Muscle layer of duodenum (tissue), 2 donors: Measurements from ENCODE around the gene CFAP410.
"Not testable (repeated sequence)": the region's sequence is repeated elsewhere in the genome, so short reads cannot be mapped to it uniquely, and the experiment has no call there.

Source experiments
- H3K27ac ChIP-seq: one replicate; pipeline ENCODE4 v1.7.0; 2013; ENCODE audit warnings: mild to moderate bottlenecking, low read length
- H3K27me3 ChIP-seq: one replicate; pipeline ENCODE4 v1.7.0; 2013; ENCODE audit warnings: low read depth, mild to moderate bottlenecking, control low read depth, low read length
- H3K36me3 ChIP-seq, 2 donors: one replicate each; pipeline ENCODE4 v1.7.0; 2013; ENCODE audit warnings: low read length in 2 of 2, control low read depth in 1 of 2, mild to moderate bottlenecking in 1 of 2; ENCODE audit not compliant: insufficient read depth in 2 of 2, control insufficient read depth in 1 of 2
- H3K4me1 ChIP-seq, 2 donors: one replicate each; pipeline ENCODE4 v1.7.0; 2013; ENCODE audit warnings: low read length in 2 of 2, mild to moderate bottlenecking in 2 of 2, control low read depth in 1 of 2, moderate library complexity in 1 of 2; ENCODE audit not compliant: insufficient read depth in 2 of 2, control insufficient read depth in 1 of 2
- H3K4me3 ChIP-seq, 2 donors: one replicate each; pipeline ENCODE4 v1.7.0; 2013; ENCODE audit warnings: low read length in 2 of 2, low read depth in 1 of 2, mild to moderate bottlenecking in 1 of 2
- H3K9me3 ChIP-seq, 2 donors: one replicate each; pipeline ENCODE4 v1.7.0; 2013; ENCODE audit warnings: low read length in 2 of 2, control low read depth in 1 of 2, mild to moderate bottlenecking in 1 of 2; ENCODE audit not compliant: control insufficient read depth in 1 of 2
- donor health status: healthy.

Gene CFAP410

DNA sequence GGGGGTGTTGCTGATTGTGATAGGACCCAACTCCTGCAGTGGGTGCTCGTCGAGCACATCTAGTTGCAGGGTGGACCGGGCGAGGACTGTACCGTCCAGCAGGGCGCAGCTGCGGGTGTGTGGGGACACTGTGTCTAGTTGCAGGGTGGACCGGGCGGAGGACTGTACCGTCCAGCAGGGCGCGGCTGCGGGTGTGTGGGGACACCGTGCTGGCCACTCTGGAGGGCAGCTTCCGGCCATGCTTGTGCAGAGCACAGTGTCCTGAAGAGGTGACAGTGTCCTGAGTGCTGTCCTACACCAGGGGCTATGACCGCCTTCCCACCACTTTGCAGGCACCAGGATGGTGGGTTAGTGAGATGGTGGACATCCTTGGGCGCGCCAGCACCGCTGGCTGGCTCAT lies 9.7 kb upstream of the CFAP410 start:
- H3K27me3 ChIP-seq = no peaks in the 10 kb centered on the region

GRCh38 chr21:44347911-44348451 lies 8.8 kb upstream of the CFAP410 start:
- Histone ChIP-seq H3K27me3 (no peaks in the 10 kb centered on the region), H3K9me3 (no peaks in the 10 kb centered on the region), H3K36me3 (no peaks in the 10 kb centered on the region), H3K27ac (no peak overlapping the region), H3K4me1 (peaks cover 0 to 9% of the 10 kb centered on the region in 2 donors), H3K4me3 (no peak overlapping the region)

More for the DNA sequence above, 9.7 kb upstream of the CFAP410 start:
- Histone ChIP-seq H3K4me3 (no peak overlapping the region), H3K9me3 (no peaks in the 10 kb centered on the region), H3K27ac (no peak overlapping the region), H3K36me3 (no peaks in the 10 kb centered on the region), H3K4me1 (peaks cover 0 to 13% of the 10 kb centered on the region in 2 donors)

DNA sequence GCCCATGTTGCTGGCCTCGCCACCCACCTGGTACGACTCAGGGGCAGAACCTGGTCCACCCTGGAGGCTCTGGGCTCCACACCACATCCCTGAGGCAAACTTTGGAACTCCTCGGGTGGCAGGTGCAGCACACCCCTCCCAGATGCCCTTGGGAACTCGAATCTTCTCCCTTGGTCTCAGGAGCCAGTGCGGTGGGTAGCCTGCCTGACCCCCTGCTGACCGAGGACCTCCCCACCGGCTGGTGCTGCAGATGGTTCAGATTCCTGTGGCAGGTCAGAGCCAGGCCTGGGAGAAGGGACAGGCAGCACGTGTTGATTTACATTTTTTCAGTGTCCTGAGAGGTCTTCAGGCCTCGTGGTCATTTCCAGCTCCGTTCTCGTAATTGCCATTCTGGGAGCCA lies 6.3 kb upstream of the CFAP410 start:
- no peak overlapping the region for H3K4me3 ChIP-seq
- no peaks in the 10 kb centered on the region for H3K4me1 ChIP-seq
- H3K36me3 ChIP-seq = no peaks in the 10 kb centered on the region
- no peaks in the 10 kb centered on the region for H3K27me3 ChIP-seq
- no peak overlapping the region for H3K27ac ChIP-seq
- H3K9me3 ChIP-seq = no peaks in the 10 kb centered on the region

DNA sequence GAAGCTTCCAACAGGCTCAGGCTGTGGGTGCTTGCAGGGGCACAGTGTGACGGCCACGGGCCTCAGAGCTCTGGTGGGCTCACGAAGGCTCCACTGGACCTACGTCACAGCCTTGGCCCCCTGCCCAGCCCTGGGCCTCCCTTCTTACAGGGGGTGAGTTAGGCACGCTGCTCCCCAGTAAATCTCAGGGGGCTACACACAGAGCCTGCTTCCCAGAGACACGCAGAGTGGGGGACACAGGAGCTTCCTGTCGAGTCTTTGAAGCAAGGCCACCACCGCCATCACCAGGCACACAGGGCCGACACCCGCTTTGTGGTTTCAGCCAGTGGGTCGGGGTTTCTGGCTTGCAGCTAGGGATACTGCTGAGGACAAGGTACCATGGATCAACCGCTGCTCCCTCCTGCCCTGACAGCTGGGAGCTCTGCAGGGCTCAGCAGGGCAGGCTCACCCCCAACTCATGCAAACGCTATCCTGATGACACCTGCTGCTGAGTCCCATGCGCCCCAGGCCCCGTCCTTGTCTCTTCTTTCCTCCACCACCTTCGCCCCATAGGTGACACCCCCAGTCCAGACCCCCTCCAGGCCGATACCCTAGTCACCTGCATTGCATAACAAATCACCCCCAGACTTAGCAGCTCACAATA lies 5.5 kb upstream of the CFAP410 start:
- H3K9me3 ChIP-seq = no peaks in the 10 kb centered on the region
- peaks cover 6 to 7% of the 10 kb centered on the region in 2 donors for H3K4me1 ChIP-seq
- H3K27me3 ChIP-seq = no peaks in the 10 kb centered on the region
- no peak overlapping the region for H3K4me3 ChIP-seq
- H3K27ac ChIP-seq = no peak overlapping the region
- no peaks in the 10 kb centered on the region for H3K36me3 ChIP-seq

GRCh38 chr21:44342981-44343380 lies 3.8 kb upstream of the CFAP410 start:
- H3K27me3 ChIP-seq, H3K36me3 ChIP-seq, H3K4me3 ChIP-seq, H3K9me3 ChIP-seq, H3K27ac ChIP-seq: not testable (repeated sequence)
- peaks cover 7 to 12% of the 10 kb centered on the region in 2 donors for H3K4me1 ChIP-seq

DNA sequence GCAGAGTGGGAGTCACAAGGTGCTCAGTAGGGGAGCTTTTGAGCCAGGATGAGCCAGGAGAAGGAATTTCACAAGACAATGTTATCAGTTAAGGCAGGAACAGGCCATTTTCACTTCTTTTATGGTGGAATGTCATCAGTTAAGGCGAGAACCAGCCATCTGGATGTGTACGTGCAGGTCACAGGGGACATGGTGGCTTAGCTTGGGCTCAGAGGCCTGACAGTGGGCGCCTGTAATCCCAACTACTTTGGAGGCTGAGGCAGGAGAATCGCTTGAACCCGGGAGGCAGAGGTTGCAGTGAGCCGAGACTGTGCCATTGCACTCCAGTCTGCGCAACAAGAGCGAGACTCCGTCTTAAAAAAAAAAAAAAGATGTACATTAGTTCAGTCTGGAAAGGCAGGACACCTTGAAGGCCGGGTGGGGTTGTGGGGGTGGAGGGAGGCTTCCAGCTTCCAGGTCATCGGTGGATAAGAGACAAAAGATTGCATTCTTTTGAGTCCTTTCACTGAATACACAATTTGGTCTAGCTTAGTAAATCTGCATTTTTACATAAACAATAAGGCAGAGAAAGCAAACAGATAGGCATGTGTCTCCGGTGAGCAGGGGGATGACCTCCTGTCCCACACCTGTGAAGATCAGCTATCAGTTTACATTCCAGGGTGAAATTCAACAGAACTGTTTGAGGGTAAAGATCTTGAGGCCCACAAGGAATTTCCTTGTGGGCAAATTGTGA lies 2.7 kb upstream of the CFAP410 start:
- not testable (repeated sequence) for H3K36me3 ChIP-seq
- peaks cover 7 to 13% of the 10 kb centered on the region in 2 donors for H3K4me1 ChIP-seq

GRCh38 chr21:44337941-44338895 lies 972 bp downstream of the CFAP410 start:
- no peaks in the 10 kb centered on the region for H3K27me3 ChIP-seq
- peak overlapping the region; percentile 37 to 47 for H3K4me3 ChIP-seq
- peaks cover 4 to 19% of the 10 kb centered on the region in 2 donors for H3K36me3 ChIP-seq
- peaks cover 7 to 13% of the 10 kb centered on the region in 2 donors for H3K4me1 ChIP-seq
- peak overlapping the region; percentile 39 for H3K27ac ChIP-seq
- no peaks in the 10 kb centered on the region for H3K9me3 ChIP-seq

More for the DNA sequence above, 2.7 kb upstream of the CFAP410 start:
- H3K27ac ChIP-seq, H3K4me3 ChIP-seq, H3K27me3 ChIP-seq, H3K9me3 ChIP-seq: not testable (repeated sequence)

DNA sequence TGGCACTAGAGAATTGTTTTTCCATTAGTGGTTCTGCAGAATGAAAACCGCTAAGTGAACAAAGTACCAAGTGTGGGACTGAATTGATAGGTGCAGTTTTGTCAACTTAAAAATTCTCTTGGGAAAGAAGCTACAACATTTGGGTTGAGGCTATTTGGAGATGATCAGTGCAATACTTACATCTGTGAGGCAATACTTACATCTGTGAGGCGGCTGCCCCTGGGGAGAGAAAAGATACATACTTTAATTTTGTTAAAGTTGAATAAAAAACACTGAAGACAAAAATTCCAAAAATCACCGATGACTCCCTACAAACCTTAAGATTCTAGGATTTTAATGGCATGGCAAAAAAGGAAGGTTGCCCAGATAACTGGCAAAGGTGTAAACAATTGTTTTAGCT lies 1.7 kb downstream of the CFAP410 start:
- no peaks in the 10 kb centered on the region for H3K9me3 ChIP-seq
- no peak overlapping the region for H3K27ac ChIP-seq
- peaks cover 4 to 19% of the 10 kb centered on the region in 2 donors for H3K36me3 ChIP-seq
- H3K4me3 ChIP-seq = no peak overlapping the region
- no peaks in the 10 kb centered on the region for H3K27me3 ChIP-seq
- peaks cover 7 to 13% of the 10 kb centered on the region in 2 donors for H3K4me1 ChIP-seq

- H3K9me3 ChIP-seq = no peaks in the 10 kb centered on the region
- H3K36me3 ChIP-seq = peaks cover 7 to 27% of the 10 kb centered on the region in 2 donors
- no peaks in the 10 kb centered on the region for H3K27me3 ChIP-seq
- H3K27ac ChIP-seq = no peak overlapping the region
- no peak overlapping the region for H3K4me3 ChIP-seq
- H3K4me1 ChIP-seq = peaks cover 7 to 13% of the 10 kb centered on the region in 2 donors
These were observed 3.7 kb downstream of the CFAP410 start for GRCh38 chr21:44335266-44336059.

GRCh38 chr21:44334329-44335030 lies 4.7 kb downstream of the CFAP410 start:
- peaks cover 7 to 27% of the 10 kb centered on the region in 2 donors for H3K36me3 ChIP-seq
- H3K9me3 ChIP-seq = no peaks in the 10 kb centered on the region
- no peak overlapping the region for H3K4me3 ChIP-seq
- no peak overlapping the region for H3K27ac ChIP-seq
- peaks cover 0 to 4% of the 10 kb centered on the region in 2 donors for H3K4me1 ChIP-seq
- no peaks in the 10 kb centered on the region for H3K27me3 ChIP-seq
